KMS-11 (cell line): ENCODE data around the gene PHF13.
A peak's percentile ranks its signal among the peaks of the same experiment; 100 is the strongest.
"Not testable (repeated sequence)": the region's sequence is repeated elsewhere in the genome, so short reads cannot be mapped to it uniquely, and the experiment has no call there.

ENCODE experiments used
- H2AFZ ChIP-seq: fragments of 200-600 bp; sonication (generic); 2 replicates; pipeline ENCODE4 v1.6.1; 2016; ENCODE audit warnings: antibody characterized with exemption, mixed run types, low read depth
- H3K27ac ChIP-seq: fragments of 200-600 bp; sonication (generic); 2 replicates; pipeline ENCODE4 v1.6.1; 2016; ENCODE audit warnings: mild to moderate bottlenecking, mixed run types
- H3K27me3 ChIP-seq: fragments of 200-600 bp; sonication (generic); 2 replicates; pipeline ENCODE4 v1.6.1; 2017; ENCODE audit warnings: mild to moderate bottlenecking, low read depth, mixed run types, moderate library complexity; ENCODE audit not compliant: insufficient read depth
- H3K36me3 ChIP-seq: fragments of 200-600 bp; sonication (generic); 2 replicates; pipeline ENCODE4 v1.6.1; 2017; ENCODE audit warnings: mild to moderate bottlenecking, mixed run types; ENCODE audit not compliant: insufficient read depth
- H3K4me1 ChIP-seq: fragments of 200-600 bp; sonication (generic); 2 replicates; pipeline ENCODE4 v1.6.1; 2016; ENCODE audit warnings: mild to moderate bottlenecking, low read depth, mixed run types; ENCODE audit not compliant: poor library complexity, severe bottlenecking
- H3K4me2 ChIP-seq: fragments of 200-600 bp; sonication (generic); 2 replicates; pipeline ENCODE4 v1.7.0; 2016; ENCODE audit warnings: mild to moderate bottlenecking, mixed run types
- H3K4me3 ChIP-seq: fragments of 200-600 bp; sonication (generic); IDR thresholded peaks from 2 replicates; pipeline ENCODE4 v1.6.1; 2017; ENCODE audit warnings: low read depth, low read length, mixed read lengths; ENCODE audit not compliant: insufficient read depth
- H3K79me2 ChIP-seq: fragments of 200-600 bp; sonication (generic); 2 replicates; pipeline ENCODE4 v1.6.1; 2016; ENCODE audit warnings: low read depth, mixed run types; ENCODE audit not compliant: insufficient read depth
- H3K9ac ChIP-seq: fragments of 200-600 bp; sonication (generic); 2 replicates; pipeline ENCODE4 v1.6.1; 2016; ENCODE audit warnings: mild to moderate bottlenecking, mixed run types
- H4K20me1 ChIP-seq: fragments of 200-600 bp; sonication (generic); 2 replicates; pipeline ENCODE4 v1.6.1; 2016; ENCODE audit warnings: mild to moderate bottlenecking, mixed run types; ENCODE audit not compliant: insufficient read depth
- TF ChIP-seq, protein P1 (sequence below): fragments of 200-600 bp; sonication (generic); conservative IDR thresholded peaks from 2 replicates; pipeline ENCODE4 v1.6.1; 2017; ENCODE audit warnings: low read depth, mild to moderate bottlenecking, antibody characterized with exemption, low read length, moderate library complexity, mixed read lengths

The PHF13 gene

DNA sequence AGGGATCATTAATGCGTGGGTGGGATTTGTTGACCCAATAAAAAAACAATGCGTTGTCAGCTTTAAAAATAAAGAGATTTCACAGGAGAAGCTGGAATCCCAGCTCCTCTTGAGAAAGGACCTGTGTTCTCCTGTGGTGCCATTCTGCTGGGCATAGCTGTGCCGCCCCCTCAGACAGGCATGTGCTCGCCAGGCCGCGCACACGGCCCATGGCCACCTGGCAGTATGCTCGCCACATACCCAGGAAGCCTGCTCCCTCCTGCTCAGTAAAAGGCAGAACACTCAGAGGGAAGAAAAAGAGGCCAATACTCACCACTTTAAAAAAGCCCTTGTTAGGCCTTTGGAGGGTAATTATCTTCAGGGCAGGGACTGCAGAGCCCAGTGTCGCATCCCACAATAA is 24.2 kb downstream of the PHF13 start:
- Histone ChIP-seq H4K20me1 (no peaks in the 10 kb centered on the region), H3K4me1 (no peaks in the 10 kb centered on the region), H3K27me3 (no peaks in the 10 kb centered on the region), H3K4me3 (no peak overlapping the region), H2AFZ (no peak overlapping the region), H3K36me3 (peaks cover 5% of the 10 kb centered on the region; the same call in 1 of the 2 replicates), H3K79me2 (no peaks in the 10 kb centered on the region), H3K27ac (no peak overlapping the region), H3K9ac (no peak overlapping the region), H3K4me2 (no peak overlapping the region)
- TF ChIP-seq, protein P1, sequence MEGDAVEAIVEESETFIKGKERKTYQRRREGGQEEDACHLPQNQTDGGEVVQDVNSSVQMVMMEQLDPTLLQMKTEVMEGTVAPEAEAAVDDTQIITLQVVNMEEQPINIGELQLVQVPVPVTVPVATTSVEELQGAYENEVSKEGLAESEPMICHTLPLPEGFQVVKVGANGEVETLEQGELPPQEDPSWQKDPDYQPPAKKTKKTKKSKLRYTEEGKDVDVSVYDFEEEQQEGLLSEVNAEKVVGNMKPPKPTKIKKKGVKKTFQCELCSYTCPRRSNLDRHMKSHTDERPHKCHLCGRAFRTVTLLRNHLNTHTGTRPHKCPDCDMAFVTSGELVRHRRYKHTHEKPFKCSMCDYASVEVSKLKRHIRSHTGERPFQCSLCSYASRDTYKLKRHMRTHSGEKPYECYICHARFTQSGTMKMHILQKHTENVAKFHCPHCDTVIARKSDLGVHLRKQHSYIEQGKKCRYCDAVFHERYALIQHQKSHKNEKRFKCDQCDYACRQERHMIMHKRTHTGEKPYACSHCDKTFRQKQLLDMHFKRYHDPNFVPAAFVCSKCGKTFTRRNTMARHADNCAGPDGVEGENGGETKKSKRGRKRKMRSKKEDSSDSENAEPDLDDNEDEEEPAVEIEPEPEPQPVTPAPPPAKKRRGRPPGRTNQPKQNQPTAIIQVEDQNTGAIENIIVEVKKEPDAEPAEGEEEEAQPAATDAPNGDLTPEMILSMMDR: no peak

DNA sequence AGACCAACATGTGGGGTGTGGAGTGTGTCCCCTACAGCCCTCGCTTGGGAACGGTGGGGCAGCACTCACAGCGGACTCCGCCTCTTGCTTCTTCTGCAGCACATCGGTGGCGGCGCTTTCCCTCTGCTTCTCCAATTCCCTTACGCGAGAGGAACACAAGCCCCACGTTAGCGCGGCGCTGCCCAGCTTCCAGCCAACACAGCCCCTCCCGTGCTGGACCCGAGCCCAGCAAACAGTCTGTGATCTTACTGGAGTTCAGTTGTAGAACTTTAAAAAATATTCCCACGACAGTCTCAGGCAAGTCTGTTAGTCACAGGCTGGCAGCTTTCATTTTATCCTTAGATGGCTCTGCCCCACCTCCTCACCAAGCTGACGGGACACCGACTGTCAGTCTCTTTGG is 24.7 kb downstream of the PHF13 start:
- Histone ChIP-seq H3K27ac (no peak overlapping the region), H3K36me3 (peaks cover 5% of the 10 kb centered on the region; the same call in 1 of the 2 replicates), H3K9ac (no peak overlapping the region)

DNA sequence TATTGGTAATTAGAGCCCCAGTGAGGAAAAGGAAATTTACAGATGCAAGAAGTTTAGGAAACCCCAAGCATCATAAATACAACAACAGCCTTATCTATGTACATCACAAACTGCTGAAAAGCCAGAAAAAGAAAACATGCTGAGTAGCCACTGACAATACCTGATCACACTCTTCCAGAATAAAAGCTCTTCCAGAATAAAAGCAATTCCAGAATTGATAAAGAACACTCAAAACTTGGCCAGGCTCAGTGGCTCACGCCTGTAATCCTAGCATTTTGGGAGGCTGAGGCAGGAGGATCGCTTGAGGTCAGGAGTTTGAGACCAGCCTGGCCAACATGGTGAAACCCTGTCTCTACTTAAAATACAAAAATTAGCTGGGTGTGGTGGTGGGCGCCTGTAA is 27.3 kb downstream of the PHF13 start:
- not testable (repeated sequence) for H2AFZ ChIP-seq, H3K36me3 ChIP-seq, H4K20me1 ChIP-seq, H3K4me3 ChIP-seq, H3K9ac ChIP-seq, H3K4me1 ChIP-seq, H3K4me2 ChIP-seq, H3K27me3 ChIP-seq, H3K27ac ChIP-seq, H3K79me2 ChIP-seq

More for the DNA sequence above, 24.7 kb downstream of the PHF13 start:
- Histone ChIP-seq H3K27me3 (no peaks in the 10 kb centered on the region), H4K20me1 (no peaks in the 10 kb centered on the region), H3K4me2 (no peak overlapping the region), H3K4me1 (no peaks in the 10 kb centered on the region), H3K79me2 (no peaks in the 10 kb centered on the region), H3K4me3 (no peak overlapping the region), H2AFZ (no peak overlapping the region)
- TF ChIP-seq, protein P1: no peak

DNA sequence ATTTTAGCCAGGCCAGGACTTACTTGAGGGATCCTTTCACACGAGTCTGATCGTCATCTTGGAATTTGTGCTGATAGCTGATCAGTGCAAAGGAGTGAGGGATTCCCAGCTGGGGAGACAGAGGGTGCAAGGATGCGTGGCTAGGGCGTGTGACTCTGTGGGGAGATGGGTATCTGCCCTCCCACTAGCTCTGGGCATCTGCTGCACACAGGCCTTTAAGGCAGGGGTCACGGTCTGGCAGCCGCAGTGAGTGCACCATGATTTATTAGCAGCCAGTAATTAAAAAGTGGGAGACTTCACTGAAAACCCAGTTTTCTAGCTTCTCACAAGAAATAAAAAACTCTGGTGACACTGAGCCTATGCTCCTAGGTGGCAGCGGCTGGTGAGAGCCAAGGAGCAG is 31.5 kb downstream of the PHF13 start:
- no peak overlapping the region for H3K4me3 ChIP-seq
- H3K27me3 ChIP-seq: no peaks in the 10 kb centered on the region
- H3K9ac ChIP-seq: no peak overlapping the region
- no peaks in the 10 kb centered on the region for H4K20me1 ChIP-seq
- H3K79me2 ChIP-seq: no peaks in the 10 kb centered on the region
- H3K4me1 ChIP-seq: no peaks in the 10 kb centered on the region
- H3K36me3 ChIP-seq: no peaks in the 10 kb centered on the region
- no peak overlapping the region for H3K4me2 ChIP-seq
- TF ChIP-seq, protein P1: no peak
- H3K27ac ChIP-seq: no peak overlapping the region
- no peak overlapping the region for H2AFZ ChIP-seq

DNA sequence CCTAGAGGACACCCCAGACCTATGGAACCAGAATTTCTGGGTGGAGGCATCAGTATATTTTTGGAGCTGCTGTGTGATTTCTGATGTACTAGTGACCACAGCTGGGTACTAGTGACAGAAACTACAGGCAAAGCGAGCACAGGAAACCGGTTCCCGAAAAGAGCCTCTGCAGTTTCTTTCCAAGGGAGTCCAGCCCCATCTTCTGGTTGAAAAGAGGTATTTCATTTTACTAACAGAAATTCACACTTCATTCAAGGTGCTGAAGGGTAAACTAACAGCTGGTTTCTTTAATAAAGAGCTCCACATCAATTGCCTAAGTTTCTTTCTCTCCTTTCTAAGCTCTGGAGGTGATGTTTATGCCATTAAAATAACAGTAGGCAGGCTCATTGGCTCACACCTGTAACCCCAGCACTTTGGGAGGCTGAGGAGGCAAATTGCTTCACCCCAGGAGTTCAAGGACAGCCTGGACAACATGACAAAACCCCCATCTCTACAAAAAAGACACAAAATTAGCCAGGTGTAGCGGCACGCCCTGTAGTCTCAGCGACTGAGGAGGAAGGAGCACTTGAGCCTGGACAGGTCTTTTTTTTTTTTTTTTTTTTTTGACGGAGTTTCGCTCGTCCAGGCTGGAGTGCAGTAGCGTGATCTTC is 33.1 kb downstream of the PHF13 start:
- Histone ChIP-seq H2AFZ (no peak overlapping the region), H4K20me1 (no peaks in the 10 kb centered on the region), H3K4me2 (no peak overlapping the region), H3K27ac (no peak overlapping the region), H3K4me1 (no peaks in the 10 kb centered on the region), H3K36me3 (no peaks in the 10 kb centered on the region; the same call in 1 of the 2 replicates), H3K79me2 (no peaks in the 10 kb centered on the region), H3K27me3 (no peaks in the 10 kb centered on the region), H3K9ac (no peak overlapping the region), H3K4me3 (no peak overlapping the region)
- TF ChIP-seq, protein P1: peak; percentile 79
